ENCODE data around the gene FDXR. TPM values are rescaled to one million over a fixed set of nuclear protein-coding genes. Genes with fewer than 3 reads are reported as not detected.

Gene FDXR
- total RNA-seq, 1 donor from 2014 or later, result 34.2 TPM

GRCh38 chr17:74848656-74849399 lies 24.0 kb downstream of the FDXR start:
- Mint-ChIP-seq H3K27ac (ENCODE audit: unreplicated experiment) (no peak overlapping the region), H3K36me3 (ENCODE audit: low read depth, unreplicated experiment) (peaks cover 4% of the 10 kb centered on the region), H3K27me3 (ENCODE audit: low read depth, unreplicated experiment) (peaks cover 67% of the 10 kb centered on the region), H3K4me1 (ENCODE audit: low read depth, unreplicated experiment) (no peaks in the 10 kb centered on the region), H3K4me3 (ENCODE audit: unreplicated experiment) (no peak overlapping the region), H3K9me3 (ENCODE audit: unreplicated experiment) (peaks cover 2% of the 10 kb centered on the region)
- Histone ChIP-seq H3K27me3 (ENCODE audit: insufficient read depth, low read length) (peaks cover 26% of the 10 kb centered on the region), H3K9ac (ENCODE audit: low read length) (no peak overlapping the region), H3K79me2 (ENCODE audit: insufficient read depth, low read length) (no peaks in the 10 kb centered on the region), H2AFZ (ENCODE audit: low read depth, low read length) (no peak overlapping the region), H3K4me1 (ENCODE audit: insufficient read depth, low read length) (no peaks in the 10 kb centered on the region), H3K9me3 (ENCODE audit: insufficient read depth, low read depth, low read length) (peaks cover 3% of the 10 kb centered on the region), H3K36me3 (ENCODE audit: insufficient read depth, low read length) (no peaks in the 10 kb centered on the region), H3K4me3 (ENCODE audit: insufficient read depth, low read depth, low read length) (no peak overlapping the region), H3K27ac (ENCODE audit: low read depth, low read length) (no peak overlapping the region), H3K4me2 (ENCODE audit: low read length) (no peak overlapping the region), H4K20me1 (ENCODE audit: insufficient read depth, low read length) (no peaks in the 10 kb centered on the region)
- DNase-seq (ENCODE audit: low read depth) (no peak), FAIRE-seq (no peak)
- TF ChIP-seq EZH2 (IDR thresholded peaks at IDR 0.05; ENCODE audit: insufficient read depth, low read length) (no peak), CTCF (IDR thresholded peaks at IDR 0.05; ENCODE audit: insufficient read depth, low read depth, low read length) (no peak)

- no peak overlapping the region for H3K4me3 Mint-ChIP-seq (ENCODE audit: unreplicated experiment)
- Histone ChIP-seq H3K36me3 (ENCODE audit: insufficient read depth, low read length) (no peaks in the 10 kb centered on the region), H3K4me1 (ENCODE audit: insufficient read depth, low read length) (peaks cover 6% of the 10 kb centered on the region), H2AFZ (ENCODE audit: low read depth, low read length) (no peak overlapping the region), H3K27ac (ENCODE audit: low read depth, low read length) (no peak overlapping the region), H3K4me2 (ENCODE audit: low read length) (no peak overlapping the region), H3K79me2 (ENCODE audit: insufficient read depth, low read length) (no peaks in the 10 kb centered on the region), H4K20me1 (ENCODE audit: insufficient read depth, low read length) (no peaks in the 10 kb centered on the region), H3K27me3 (ENCODE audit: insufficient read depth, low read length) (peaks cover 15% of the 10 kb centered on the region), H3K9me3 (ENCODE audit: insufficient read depth, low read depth, low read length) (no peaks in the 10 kb centered on the region), H3K4me3 (ENCODE audit: insufficient read depth, low read depth, low read length) (no peak overlapping the region), H3K9ac (ENCODE audit: low read length) (no peak overlapping the region)
- TF ChIP-seq CTCF (IDR thresholded peaks at IDR 0.05; ENCODE audit: insufficient read depth, low read depth, low read length) (no peak), EZH2 (IDR thresholded peaks at IDR 0.05; ENCODE audit: insufficient read depth, low read length) (no peak)
- DNase-seq (ENCODE audit: low read depth) (no peak), FAIRE-seq (no peak)
- peaks cover 2% of the 10 kb centered on the region for H3K9me3 Mint-ChIP-seq (ENCODE audit: unreplicated experiment)
- H3K36me3 Mint-ChIP-seq (ENCODE audit: low read depth, unreplicated experiment), result peaks cover 4% of the 10 kb centered on the region
- H3K4me1 Mint-ChIP-seq (ENCODE audit: low read depth, unreplicated experiment), result no peaks in the 10 kb centered on the region
- H3K27ac Mint-ChIP-seq (ENCODE audit: unreplicated experiment), result no peak overlapping the region
- peaks cover 57% of the 10 kb centered on the region for H3K27me3 Mint-ChIP-seq (ENCODE audit: low read depth, unreplicated experiment)
Measured at GRCh38 chr17:74846621-74847020, 26.2 kb downstream of the FDXR start.

GRCh38 chr17:74843352-74843627 lies 29.5 kb downstream of the FDXR start:
- H3K9me3 ChIP-seq (ENCODE audit: insufficient read depth, low read depth, low read length), result no peaks in the 10 kb centered on the region
- H3K27ac ChIP-seq (ENCODE audit: low read depth, low read length), result no peak overlapping the region
- H3K36me3 Mint-ChIP-seq (ENCODE audit: low read depth, unreplicated experiment), result peaks cover 4% of the 10 kb centered on the region
- H3K4me3 ChIP-seq (ENCODE audit: insufficient read depth, low read depth, low read length), result no peak overlapping the region
- H3K27me3 ChIP-seq (ENCODE audit: insufficient read depth, low read length), result peaks cover 3% of the 10 kb centered on the region
- peaks cover under 1% of the 10 kb centered on the region for H3K9me3 Mint-ChIP-seq (ENCODE audit: unreplicated experiment)
- no peak for TF ChIP-seq EZH2 (IDR thresholded peaks at IDR 0.05; ENCODE audit: insufficient read depth, low read length)
- no peak for TF ChIP-seq CTCF (IDR thresholded peaks at IDR 0.05; ENCODE audit: insufficient read depth, low read depth, low read length)
- H3K4me1 ChIP-seq (ENCODE audit: insufficient read depth, low read length), result peaks cover 14% of the 10 kb centered on the region
- no peaks in the 10 kb centered on the region for H4K20me1 ChIP-seq (ENCODE audit: insufficient read depth, low read length)
- no peak for FAIRE-seq
- H3K36me3 ChIP-seq (ENCODE audit: insufficient read depth, low read length), result no peaks in the 10 kb centered on the region
- H3K4me2 ChIP-seq (ENCODE audit: low read length), result no peak overlapping the region
- H3K9ac ChIP-seq (ENCODE audit: low read length), result no peak overlapping the region
- H3K79me2 ChIP-seq (ENCODE audit: insufficient read depth, low read length), result no peaks in the 10 kb centered on the region
- no peak overlapping the region for H3K4me3 Mint-ChIP-seq (ENCODE audit: unreplicated experiment)
- H2AFZ ChIP-seq (ENCODE audit: low read depth, low read length), result no peak overlapping the region
- no peak for DNase-seq (ENCODE audit: low read depth)
- peaks cover 10% of the 10 kb centered on the region for H3K4me1 Mint-ChIP-seq (ENCODE audit: low read depth, unreplicated experiment)
- peaks cover 32% of the 10 kb centered on the region for H3K27me3 Mint-ChIP-seq (ENCODE audit: low read depth, unreplicated experiment)
- H3K27ac Mint-ChIP-seq (ENCODE audit: unreplicated experiment), result no peak overlapping the region

All from astrocyte (in vitro differentiated cells and primary cell).